GM20431 (cell line): ENCODE data around the gene RPUSD3.

Experiments
- in situ Hi-C: fragments of 300-500 bp; cut with MseI, MboI; formaldehyde crosslinking; loops from one replicate; pipeline ENCODE4 v1.15.0; 2020; ENCODE audit warnings: low sequenced_read_pairs; ENCODE audit not compliant: unreplicated experiment

Gene RPUSD3

DNA sequence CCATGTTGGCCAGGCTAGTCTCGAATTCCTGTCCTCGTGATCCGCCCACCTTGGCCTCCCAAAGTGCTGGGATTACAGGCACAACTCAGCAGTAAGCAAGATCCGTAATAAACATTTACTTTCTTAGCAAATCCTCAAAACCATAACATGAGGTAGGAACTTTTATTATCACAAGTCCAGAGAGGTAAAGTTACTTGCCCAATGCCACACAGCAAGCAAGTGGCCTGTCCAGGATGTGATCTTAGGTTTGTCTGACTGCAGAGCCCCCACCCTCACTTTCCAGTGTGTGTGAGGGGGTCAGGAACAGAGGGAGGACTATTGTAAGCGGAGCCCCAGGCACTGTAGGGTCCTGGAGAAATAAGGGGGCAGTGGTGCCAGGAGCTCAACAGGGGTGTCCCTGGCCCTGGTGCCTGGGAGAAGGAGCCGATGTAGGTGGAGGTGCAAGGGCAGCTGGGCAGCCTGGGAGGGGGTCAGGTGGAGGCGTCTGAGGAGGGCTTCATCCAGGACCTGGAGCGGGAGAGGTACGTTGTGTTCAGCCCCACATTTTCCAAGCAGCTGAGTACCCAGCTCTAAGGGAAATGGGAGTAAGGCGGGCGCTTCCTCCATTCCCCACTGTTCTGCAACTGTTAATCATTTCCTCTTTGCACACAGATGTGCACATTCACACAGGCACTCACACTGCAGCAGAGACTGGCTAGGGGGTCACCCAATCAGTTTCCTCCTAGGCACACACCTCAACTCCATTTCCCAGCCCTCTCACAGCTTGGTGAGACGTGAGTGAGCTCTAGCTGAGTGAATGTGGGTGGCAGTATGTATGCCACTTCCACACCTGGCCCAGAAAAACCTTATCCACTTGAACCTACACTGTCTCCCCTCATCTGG lies 5.9 kb downstream of the RPUSD3 start:
- in situ Hi-C loops, result no loop called here

- in situ Hi-C loops, result no loop called here
Measured at GRCh38 chr3:9834520-9835380, 9.1 kb downstream of the RPUSD3 start.

GRCh38 chr3:9833078-9833477 lies 10.7 kb downstream of the RPUSD3 start:
- in situ Hi-C loops, result no loop called here

- in situ Hi-C loops, result no loop called here
Measured at GRCh38 chr3:9831253-9831652, 12.6 kb downstream of the RPUSD3 start.

- in situ Hi-C loops, result no loop called here
Measured at GRCh38 chr3:9828801-9829755, 14.7 kb downstream of the RPUSD3 start.

DNA sequence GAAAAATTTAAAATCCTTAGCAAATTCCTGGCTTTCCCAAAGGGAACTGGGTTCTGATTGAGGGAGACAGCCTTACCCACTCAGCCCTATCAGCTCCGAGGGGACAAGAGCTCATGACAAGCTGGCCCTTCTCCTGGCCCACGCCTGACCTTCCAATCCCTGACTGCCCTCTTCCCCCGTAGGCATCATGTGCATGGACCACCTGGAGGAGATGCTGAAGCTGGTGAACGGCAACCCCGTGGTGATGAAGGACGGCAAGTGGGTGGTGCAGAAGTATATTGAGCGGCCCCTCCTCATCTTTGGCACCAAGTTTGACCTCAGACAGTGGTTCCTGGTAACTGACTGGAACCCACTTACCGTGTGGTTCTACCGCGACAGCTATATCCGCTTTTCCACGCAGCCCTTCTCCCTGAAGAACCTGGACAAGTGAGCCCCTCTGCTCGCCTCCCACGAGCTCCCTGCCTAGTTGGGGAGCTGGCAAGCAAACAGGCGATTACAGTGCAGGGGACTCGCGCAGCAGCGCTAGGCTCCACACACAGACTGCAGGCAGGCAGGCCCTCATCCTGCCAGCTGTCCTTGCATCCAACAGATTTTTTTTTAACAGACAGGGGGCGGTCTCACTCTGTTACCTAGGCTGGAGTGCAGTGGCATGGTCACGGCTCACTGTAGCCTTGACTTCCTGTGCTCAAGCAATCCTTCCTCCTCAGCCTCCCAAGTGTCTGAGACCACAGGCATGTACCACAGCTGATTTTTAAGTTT lies 16.8 kb downstream of the RPUSD3 start:
- in situ Hi-C loops, result no loop called here

GRCh38 chr3:9825451-9826040 lies 18.3 kb downstream of the RPUSD3 start:
- in situ Hi-C loops, result no loop called here

GRCh38 chr3:9820946-9821345 lies 22.9 kb downstream of the RPUSD3 start:
- in situ Hi-C loops, result no loop called here

GRCh38 chr3:9820543-9820942 lies 23.3 kb downstream of the RPUSD3 start:
- in situ Hi-C loops, result no loop called here

GRCh38 chr3:9818666-9819335 lies 25.0 kb downstream of the RPUSD3 start:
- in situ Hi-C loops, result no loop called here

DNA sequence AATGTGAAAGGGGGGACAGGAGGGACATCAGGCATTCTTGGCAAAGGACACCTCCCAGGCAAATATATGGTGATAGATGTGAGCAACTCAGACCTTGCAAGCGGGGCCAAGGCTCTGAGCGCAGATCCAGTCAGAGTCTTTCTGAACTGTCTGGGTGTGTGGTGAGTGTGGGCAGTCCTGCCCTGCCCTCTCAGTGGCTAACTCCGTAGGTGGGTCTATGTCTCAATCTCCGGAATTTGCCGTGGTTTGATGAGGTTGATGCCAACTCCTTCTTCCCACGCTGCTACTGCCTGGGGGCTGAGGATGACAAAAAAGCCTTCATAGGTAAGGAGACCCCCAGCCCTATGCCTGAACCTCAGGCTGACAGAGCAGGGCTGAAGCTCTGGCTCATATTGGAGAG lies 26.4 kb downstream of the RPUSD3 start:
- in situ Hi-C loops, result no loop called here

DNA sequence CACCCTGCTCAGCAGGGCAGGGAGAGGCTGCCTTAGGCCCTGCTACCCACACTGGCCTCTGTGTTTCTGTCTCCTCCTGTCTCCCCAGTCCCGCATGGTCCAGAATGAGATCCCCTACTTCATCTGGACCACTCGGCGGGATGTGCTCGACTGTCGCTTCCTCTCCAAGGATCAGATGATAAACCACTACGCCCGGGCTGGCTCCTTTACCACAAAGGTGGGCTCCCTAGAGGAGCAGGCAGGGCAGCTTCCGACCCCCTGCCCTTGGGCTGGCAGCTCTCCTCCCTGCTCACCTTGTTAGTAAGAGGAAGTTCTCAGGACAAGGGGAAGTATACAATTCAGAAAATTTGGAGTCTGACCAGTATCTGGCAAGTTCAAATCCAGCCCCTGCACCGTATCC lies 27.8 kb downstream of the RPUSD3 start:
- in situ Hi-C loops, result no loop called here

DNA sequence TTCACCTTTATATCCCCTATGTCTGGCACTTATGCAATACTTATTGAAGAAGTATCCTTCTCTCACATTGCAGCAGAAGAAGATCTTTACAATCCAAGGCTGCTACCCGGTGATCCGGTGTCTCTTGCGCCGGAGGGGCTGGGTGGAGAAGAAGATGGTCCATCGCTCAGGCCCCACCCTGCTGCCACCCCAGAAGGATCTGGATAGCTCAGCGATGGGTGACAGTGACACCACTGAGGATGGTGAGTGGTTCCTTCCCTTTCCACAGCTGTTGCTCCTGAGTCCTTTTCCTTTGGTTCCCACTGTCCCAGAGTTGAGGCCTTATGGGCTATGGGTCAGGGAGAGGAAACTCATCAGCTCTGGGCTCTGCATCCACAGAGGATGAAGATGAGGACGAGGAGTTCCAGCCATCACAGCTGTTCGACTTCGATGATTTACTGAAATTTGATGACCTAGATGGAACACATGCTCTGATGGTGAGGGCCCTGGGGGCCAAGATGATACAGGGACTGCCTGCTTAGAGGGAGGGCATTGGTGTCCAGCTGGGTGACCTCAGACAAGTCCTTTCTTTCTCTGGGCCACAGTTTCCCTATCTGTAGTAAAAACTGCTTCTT lies 30.8 kb downstream of the RPUSD3 start:
- in situ Hi-C loops, result no loop called here

DNA sequence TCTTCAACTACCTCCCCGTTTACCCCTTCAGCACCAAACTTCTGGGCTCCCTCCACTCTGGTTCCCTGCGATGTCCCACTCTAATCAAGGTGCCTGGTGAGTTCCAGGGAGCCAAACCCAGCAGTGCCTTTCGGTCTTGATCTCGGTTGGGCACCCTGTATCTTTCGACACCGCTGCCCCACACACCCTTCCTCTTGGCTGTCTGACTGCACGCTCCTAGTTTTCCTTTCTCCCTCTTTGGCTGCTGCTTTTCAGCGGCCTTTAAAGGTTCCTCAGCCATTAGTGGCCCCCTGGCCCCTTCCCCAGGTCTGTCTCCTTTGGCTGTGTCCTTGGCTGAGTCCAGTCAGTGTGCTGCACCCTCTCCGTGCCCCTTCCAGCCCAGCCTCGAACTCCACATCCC lies 33.0 kb downstream of the RPUSD3 start:
- in situ Hi-C loops, result no loop called here

GRCh38 chr3:9810433-9810770 lies 33.4 kb downstream of the RPUSD3 start:
- in situ Hi-C loops, result no loop called here

DNA sequence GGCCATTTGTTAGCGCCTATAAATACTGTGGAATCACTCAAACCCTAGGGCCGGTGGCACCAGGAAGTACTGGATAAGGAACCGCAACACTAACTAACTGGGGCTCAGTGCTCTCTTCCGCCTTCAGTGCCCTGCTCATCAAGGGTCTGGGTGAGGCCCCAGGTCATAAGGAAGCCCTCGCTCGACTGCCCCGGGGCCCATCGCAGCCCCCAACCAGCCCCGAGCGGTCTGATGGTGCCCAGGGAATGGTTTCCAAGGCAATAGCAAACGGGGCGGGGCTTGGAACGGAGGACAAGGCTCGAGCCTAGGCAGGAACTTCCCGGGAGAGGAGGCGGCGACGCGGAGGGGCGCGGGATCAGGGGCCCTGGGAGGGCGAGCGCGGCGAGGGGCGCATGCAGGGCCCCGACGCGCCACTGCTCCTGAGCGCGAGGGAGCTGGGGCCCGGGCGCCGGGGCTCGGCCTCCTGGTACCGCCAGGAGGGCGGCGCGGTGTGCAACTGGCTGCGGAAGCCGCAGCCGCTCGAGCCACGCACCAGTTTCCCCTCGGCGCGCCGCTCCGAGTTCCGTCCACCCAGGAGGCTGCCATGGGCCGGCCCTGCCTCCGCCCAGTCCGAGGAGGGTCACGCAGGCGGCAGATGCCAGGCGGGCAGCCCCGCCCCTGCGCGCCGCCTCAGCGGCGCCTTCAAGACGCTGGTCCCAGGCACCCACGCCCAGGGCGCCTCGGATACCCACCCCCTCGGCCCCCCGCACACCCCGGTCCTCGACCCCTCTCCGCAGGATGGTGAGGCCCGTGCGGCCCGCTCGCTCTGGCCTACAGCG lies 34.0 kb downstream of the RPUSD3 start, which contains the start of gene TTLL3:
Gene TTLL3 (plus strand): TSS at position 648 of the 818 bp plus-strand sequence. CDS start 400 bp downstream, outside the sequence.
- in situ Hi-C loops, result no loop called here

DNA sequence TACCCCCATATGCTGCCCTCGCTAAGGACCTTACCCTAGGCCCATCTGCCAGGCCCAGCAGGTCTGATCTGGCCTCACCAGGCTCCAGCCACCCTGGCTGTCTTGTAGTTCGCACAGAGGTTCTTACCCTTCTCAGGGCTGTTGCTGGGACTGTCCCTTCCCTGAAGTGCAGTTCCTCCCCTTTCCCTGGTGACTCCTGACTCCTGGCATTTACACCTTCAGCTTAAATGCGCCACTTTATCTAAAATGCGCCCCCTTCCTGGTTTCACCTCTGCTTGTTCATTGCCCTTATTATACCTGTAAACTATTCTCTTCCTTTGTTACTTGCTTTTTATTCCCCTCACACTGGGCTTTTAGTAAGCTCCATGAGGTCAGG lies 34.6 kb downstream of the RPUSD3 start:
- in situ Hi-C loops, result no loop called here
